Hepatocyte (in vitro differentiated cells): ENCODE data around the gene TMPRSS11D.

Source experiments
- EZH2 ChIP-seq: fragments of 200-600 bp; sonication (generic); IDR thresholded peaks from 2 replicates; pipeline ENCODE4 v1.6.1; 2016; ENCODE audit warnings: antibody characterized with exemption, mild to moderate bottlenecking, borderline replicate concordance
- EZH2phosphoT487 ChIP-seq: fragments of 200-600 bp; sonication (generic); IDR thresholded peaks from one replicate; pipeline ENCODE4 v1.6.1; 2018; ENCODE audit warnings: antibody characterized with exemption, mild to moderate bottlenecking, low read depth, moderate library complexity; ENCODE audit not compliant: unreplicated experiment, severe bottlenecking
- TF ChIP-seq, protein P1 (sequence below): fragments of 200-600 bp; sonication (generic); IDR thresholded peaks from 2 replicates; pipeline ENCODE4 v1.5.1; 2016; ENCODE audit warnings: antibody characterized with exemption, mild to moderate bottlenecking; ENCODE audit not compliant: poor library complexity

DNA sequence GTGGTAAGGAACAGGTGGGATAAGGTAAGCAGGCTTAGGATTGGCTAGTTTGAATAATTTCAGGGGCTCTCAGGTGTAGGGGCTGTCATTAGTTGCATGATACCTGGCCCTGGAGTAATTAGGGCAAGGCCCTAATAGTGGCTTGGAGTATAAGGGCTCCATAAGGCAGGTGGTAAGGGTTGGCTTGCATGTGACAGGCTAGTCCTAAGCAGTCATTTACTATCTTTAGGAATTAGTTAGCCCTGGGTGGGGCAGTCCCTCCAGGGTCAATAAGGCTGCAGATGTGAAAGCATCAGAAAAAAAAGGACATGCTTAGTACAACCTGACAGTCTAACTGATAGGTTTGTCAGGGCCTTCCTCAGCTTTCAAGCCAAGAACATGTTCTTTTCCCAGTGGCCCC, 7.8 kb upstream of the TMPRSS11D start:
- TF ChIP-seq EZH2, result no peak
- TF ChIP-seq, protein P1, sequence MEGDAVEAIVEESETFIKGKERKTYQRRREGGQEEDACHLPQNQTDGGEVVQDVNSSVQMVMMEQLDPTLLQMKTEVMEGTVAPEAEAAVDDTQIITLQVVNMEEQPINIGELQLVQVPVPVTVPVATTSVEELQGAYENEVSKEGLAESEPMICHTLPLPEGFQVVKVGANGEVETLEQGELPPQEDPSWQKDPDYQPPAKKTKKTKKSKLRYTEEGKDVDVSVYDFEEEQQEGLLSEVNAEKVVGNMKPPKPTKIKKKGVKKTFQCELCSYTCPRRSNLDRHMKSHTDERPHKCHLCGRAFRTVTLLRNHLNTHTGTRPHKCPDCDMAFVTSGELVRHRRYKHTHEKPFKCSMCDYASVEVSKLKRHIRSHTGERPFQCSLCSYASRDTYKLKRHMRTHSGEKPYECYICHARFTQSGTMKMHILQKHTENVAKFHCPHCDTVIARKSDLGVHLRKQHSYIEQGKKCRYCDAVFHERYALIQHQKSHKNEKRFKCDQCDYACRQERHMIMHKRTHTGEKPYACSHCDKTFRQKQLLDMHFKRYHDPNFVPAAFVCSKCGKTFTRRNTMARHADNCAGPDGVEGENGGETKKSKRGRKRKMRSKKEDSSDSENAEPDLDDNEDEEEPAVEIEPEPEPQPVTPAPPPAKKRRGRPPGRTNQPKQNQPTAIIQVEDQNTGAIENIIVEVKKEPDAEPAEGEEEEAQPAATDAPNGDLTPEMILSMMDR, result no peak
- no peak for TF ChIP-seq EZH2phosphoT487
